ENCODE data around the gene VMO1. TPM values are rescaled to one million over a fixed set of nuclear protein-coding genes. Genes with fewer than 3 reads are reported as not detected.

The VMO1 gene
- total RNA-seq, 6 experiments from 2014 or later: 0.23 to 0.34 (median 0.31) TPM; not detected in 3

- DNase-seq: no peak
- Mint-ChIP-seq H3K36me3 (ENCODE audit: low read depth) (no peaks in the 10 kb centered on the region), H3K27ac (no peak overlapping the region), H3K4me3 (no peak overlapping the region), H3K4me1 (ENCODE audit: low read depth) (peaks cover 10% of the 10 kb centered on the region; the same call in 1 of the 2 replicates), H3K9me3 (no peaks in the 10 kb centered on the region), H3K27me3 (ENCODE audit: insufficient read depth) (peaks cover 24% of the 10 kb centered on the region)
- TF ChIP-seq CTCF (IDR thresholded peaks at IDR 0.05): no peak
These were observed 17.9 kb downstream of the VMO1 start for GRCh38 chr17:4768298-4768697.

GRCh38 chr17:4766723-4767122 lies 19.4 kb downstream of the VMO1 start:
- H3K27me3 Mint-ChIP-seq (ENCODE audit: insufficient read depth): peaks cover 16% of the 10 kb centered on the region
- DNase-seq: no peak
- H3K27ac Mint-ChIP-seq: no peak overlapping the region
- H3K36me3 Mint-ChIP-seq (ENCODE audit: low read depth): no peaks in the 10 kb centered on the region
- TF ChIP-seq CTCF (IDR thresholded peaks at IDR 0.05): no peak
- peaks cover 10% of the 10 kb centered on the region; the same call in 1 of the 2 replicates for H3K4me1 Mint-ChIP-seq (ENCODE audit: low read depth)
- H3K9me3 Mint-ChIP-seq: no peaks in the 10 kb centered on the region
- no peak overlapping the region for H3K4me3 Mint-ChIP-seq

- no peaks in the 10 kb centered on the region for H3K9me3 Mint-ChIP-seq
- peaks cover 10% of the 10 kb centered on the region; the same call in 1 of the 2 replicates for H3K4me1 Mint-ChIP-seq (ENCODE audit: low read depth)
- H3K27me3 Mint-ChIP-seq (ENCODE audit: insufficient read depth): peaks cover 17% of the 10 kb centered on the region
- no peak for DNase-seq
- no peak for TF ChIP-seq CTCF (IDR thresholded peaks at IDR 0.05)
- no peak overlapping the region for H3K4me3 Mint-ChIP-seq
- H3K36me3 Mint-ChIP-seq (ENCODE audit: low read depth): no peaks in the 10 kb centered on the region
- H3K27ac Mint-ChIP-seq: no peak overlapping the region
These were observed 20.0 kb downstream of the VMO1 start for GRCh38 chr17:4766201-4766600.

GRCh38 chr17:4764595-4764994 lies 21.6 kb downstream of the VMO1 start:
- H3K27me3 Mint-ChIP-seq (ENCODE audit: insufficient read depth): peaks cover 21% of the 10 kb centered on the region
- H3K27ac Mint-ChIP-seq: no peak overlapping the region
- peaks cover 3% of the 10 kb centered on the region; the same call in 1 of the 2 replicates for H3K4me1 Mint-ChIP-seq (ENCODE audit: low read depth)
- no peaks in the 10 kb centered on the region for H3K9me3 Mint-ChIP-seq
- H3K4me3 Mint-ChIP-seq: no peak overlapping the region
- no peak for DNase-seq
- no peak for TF ChIP-seq CTCF (IDR thresholded peaks at IDR 0.05)
- no peaks in the 10 kb centered on the region for H3K36me3 Mint-ChIP-seq (ENCODE audit: low read depth)

- no peaks in the 10 kb centered on the region for H3K4me1 Mint-ChIP-seq (ENCODE audit: low read depth)
- TF ChIP-seq CTCF (IDR thresholded peaks at IDR 0.05): no peak
- no peak overlapping the region for H3K4me3 Mint-ChIP-seq
- H3K9me3 Mint-ChIP-seq: no peaks in the 10 kb centered on the region
- no peak overlapping the region for H3K27ac Mint-ChIP-seq
- no peaks in the 10 kb centered on the region for H3K36me3 Mint-ChIP-seq (ENCODE audit: low read depth)
- peaks cover 58% of the 10 kb centered on the region for H3K27me3 Mint-ChIP-seq (ENCODE audit: insufficient read depth)
- no peak for DNase-seq
These were observed 26.4 kb downstream of the VMO1 start for GRCh38 chr17:4759776-4760236.

GRCh38 chr17:4753392-4753791 lies 32.8 kb downstream of the VMO1 start:
- DNase-seq: no peak
- H3K27ac Mint-ChIP-seq: no peak overlapping the region
- no peak for TF ChIP-seq CTCF (IDR thresholded peaks at IDR 0.05)
- no peaks in the 10 kb centered on the region for H3K36me3 Mint-ChIP-seq (ENCODE audit: low read depth)
- peaks cover 63% of the 10 kb centered on the region for H3K27me3 Mint-ChIP-seq (ENCODE audit: insufficient read depth)
- no peaks in the 10 kb centered on the region for H3K9me3 Mint-ChIP-seq
- no peak overlapping the region for H3K4me3 Mint-ChIP-seq
- no peaks in the 10 kb centered on the region for H3K4me1 Mint-ChIP-seq (ENCODE audit: low read depth)
